ENCODE data around the gene PAH.
A peak's percentile ranks its signal among the peaks of the same experiment; 100 is the strongest.

Gene PAH

GRCh38 chr12:102917026-102917787 is at the start of gene PAH:
Gene PAH (minus strand): TSS chr12:102917244. CDS start chr12:102917130, 114 bp downstream.
- DNase-seq = no peak

GRCh38 chr12:102966200-102966863 is 49.3 kb upstream of the PAH start:
- DNase-seq = no peak

GRCh38 chr12:102965281-102966155 is 48.5 kb upstream of the PAH start:
- no peak for DNase-seq

GRCh38 chr12:102964872-102965271 is 47.8 kb upstream of the PAH start:
- no peak for DNase-seq

GRCh38 chr12:102963796-102964195 is 46.8 kb upstream of the PAH start:
- DNase-seq = no peak

- DNase-seq = no peak
Observed at GRCh38 chr12:102962986-102963385, 45.9 kb upstream of the PAH start.

- DNase-seq = no peak
Observed at GRCh38 chr12:102962532-102962931, 45.5 kb upstream of the PAH start.

GRCh38 chr12:102961466-102961855 is 44.4 kb upstream of the PAH start:
- DNase-seq = peak; percentile 77

GRCh38 chr12:102960766-102961465 is 43.9 kb upstream of the PAH start:
- DNase-seq = peak; percentile 70

- DNase-seq = peak; percentile 63
Observed at GRCh38 chr12:102959391-102959790, 42.3 kb upstream of the PAH start.

- no peak for DNase-seq
Observed at GRCh38 chr12:102958830-102959176, 41.8 kb upstream of the PAH start.

- DNase-seq = peak; percentile 48
Observed at GRCh38 chr12:102958073-102958829, 41.2 kb upstream of the PAH start.

GRCh38 chr12:102957339-102958050 is 40.5 kb upstream of the PAH start, which contains the start of gene ASCL1:
Gene ASCL1 (plus strand): TSS chr12:102957674. CDS start chr12:102958245, 571 bp downstream.
- DNase-seq = peak; percentile 97

GRCh38 chr12:102956738-102957327 is 39.8 kb upstream of the PAH start:
- peak; percentile 46 for DNase-seq

GRCh38 chr12:102955926-102956737 is 39.1 kb upstream of the PAH start:
- DNase-seq = peak; percentile 44

- DNase-seq = no peak
Observed at GRCh38 chr12:102954134-102954533, 37.1 kb upstream of the PAH start.

- DNase-seq = no peak
Observed at GRCh38 chr12:102953221-102953620, 36.2 kb upstream of the PAH start.

GRCh38 chr12:102951841-102952240 is 34.8 kb upstream of the PAH start:
- DNase-seq = peak; percentile 64

- peak; percentile 55 for DNase-seq
Observed at GRCh38 chr12:102950950-102951619, 34.0 kb upstream of the PAH start.
